Endothelial cell of umbilical vein (primary cell): ENCODE data around the gene R3HDM1. TPM values are rescaled to one million over a fixed set of nuclear protein-coding genes. Genes with fewer than 3 reads are reported as not detected.

Experiments
- BruUV-seq: library from RNA; stranded (reverse); fragments of 400-500 nt; replicated peaks from 2 replicates; lab custom pipeline; 2021; lab: Mats Ljungman, UMichigan
- CTCF ChIA-PET: fragments of 300-600, 350-600 bp; sonication (Branson Sonifier 250); formaldehyde crosslinking; loops from one replicate; lab custom pipeline; 2021; ENCODE audit warnings: antibody characterized with exemption, inconsistent platforms; lab: Charles Lee
- POLR2A ChIA-PET: fragments of 300-600, 350-600 bp; sonication (Branson Sonifier 250); formaldehyde crosslinking; loops from one replicate; lab custom pipeline; 2021; ENCODE audit warnings: antibody characterized with exemption, inconsistent platforms; lab: Charles Lee
- DNase-seq: peaks from one replicate; pipeline ENCODE4 v3.0.0-alpha.2; 2011; ENCODE audit warnings: low read depth, low spot score
- FAIRE-seq: peaks from 2 replicates; lab custom pipeline; 2011; peaks lifted over from hg19 to GRCh38; lab: Jason Lieb, UNC
- H2AFZ ChIP-seq: 2 replicates; pipeline ENCODE4 v1.6.0; 2012; ENCODE audit warnings: low read depth, low read length, control low read depth, inconsistent platforms
- H3K27ac ChIP-seq: 2 replicates; pipeline ENCODE4 v1.5.1; 2011; ENCODE audit warnings: low read depth, mild to moderate bottlenecking, control low read depth, low read length, moderate library complexity; ENCODE audit not compliant: insufficient read depth
- H3K27me3 ChIP-seq, 2 experiments: 2 replicates each; pipeline versions ENCODE4 v1.6.0 to v1.6.1; 2011; ENCODE audit warnings: low read length in 2 of 2, mixed read lengths in 1 of 2; ENCODE audit not compliant: control insufficient read depth in 2 of 2, insufficient read depth in 2 of 2
- H3K36me3 ChIP-seq, 2 experiments: 2 replicates in 1 of 2; 3 replicates in 1 of 2; pipeline ENCODE4 v1.5.1; 2011; ENCODE audit warnings: low read length in 2 of 2, mild to moderate bottlenecking in 1 of 2, moderate library complexity in 1 of 2; ENCODE audit not compliant: control insufficient read depth in 2 of 2, insufficient read depth in 2 of 2; ENCODE audit errors: extremely low read depth in 1 of 2
- H3K4me1 ChIP-seq: 3 replicates; pipeline ENCODE4 v1.5.1; 2011; ENCODE audit warnings: mild to moderate bottlenecking, low read length; ENCODE audit not compliant: control insufficient read depth, insufficient read depth; ENCODE audit errors: extremely low read depth
- H3K4me2 ChIP-seq: 2 replicates; pipeline ENCODE4 v1.6.1; 2011; ENCODE audit warnings: low read length, control low read depth, mixed read lengths; ENCODE audit not compliant: insufficient read depth
- H3K4me3 ChIP-seq, 3 experiments: fragments of 200-600 bp in 1 of 3; sonication (generic), shearing (Covaris generic) in 1 of 3; replicated peaks in 1 of 3; 2 replicates each; pipeline ENCODE4 v1.5.1; 2011 to 2016; ENCODE audit warnings: control low read depth in 3 of 3, low read length in 3 of 3, mild to moderate bottlenecking in 2 of 3, inconsistent platforms in 1 of 3, low read depth in 1 of 3, moderate library complexity in 1 of 3; ENCODE audit not compliant: insufficient read depth in 1 of 3
- H3K79me2 ChIP-seq: 2 replicates; pipeline ENCODE4 v1.6.0; 2012; ENCODE audit warnings: low read length, inconsistent platforms; ENCODE audit not compliant: control insufficient read depth, insufficient read depth
- H3K9ac ChIP-seq: replicated peaks from 2 replicates; pipeline ENCODE3; 2011; ENCODE audit warnings: low read length, control low read depth; ENCODE audit not compliant: insufficient read depth; ENCODE audit errors: extremely low read depth
- H3K9me1 ChIP-seq: replicated peaks from 3 replicates; pipeline ENCODE4 v1.6.0; 2011; ENCODE audit warnings: mild to moderate bottlenecking, low read length; ENCODE audit not compliant: control insufficient read depth, insufficient read depth; ENCODE audit errors: extremely low read depth
- H3K9me3 ChIP-seq: replicated peaks from 2 replicates; pipeline ENCODE4 v1.5.1; 2012; ENCODE audit warnings: low read length, inconsistent platforms; ENCODE audit not compliant: control insufficient read depth, insufficient read depth
- H4K20me1 ChIP-seq: replicated peaks from 2 replicates; pipeline ENCODE3; 2011; ENCODE audit warnings: mild to moderate bottlenecking, low read length; ENCODE audit not compliant: control insufficient read depth, insufficient read depth; ENCODE audit errors: extremely low read depth
- CTCF ChIP-seq, 2 donors: IDR thresholded peaks; 1 replicate in 1 of 2; 2 replicates in 1 of 2; pipeline ENCODE4 v1.5.1; 2011; ENCODE audit warnings: low read length in 2 of 2, mild to moderate bottlenecking in 2 of 2, moderate library complexity in 2 of 2, control low read depth in 1 of 2, inconsistent platforms in 1 of 2, low read depth in 1 of 2; ENCODE audit not compliant: insufficient read depth in 1 of 2; ENCODE audit errors: extremely low read depth in 1 of 2
- EZH2 ChIP-seq: IDR thresholded peaks from 2 replicates; pipeline ENCODE4 v1.6.1; 2012; ENCODE audit warnings: borderline replicate concordance, low read depth, mild to moderate bottlenecking, moderate library complexity, low read length, inconsistent platforms; ENCODE audit not compliant: severe bottlenecking
- FOS ChIP-seq: IDR thresholded peaks from 2 replicates; pipeline ENCODE4 v1.6.1; 2011; ENCODE audit warnings: mild to moderate bottlenecking, low read length, moderate library complexity, borderline replicate concordance; ENCODE audit not compliant: insufficient read depth
- GATA2 ChIP-seq: IDR thresholded peaks from 2 replicates; pipeline ENCODE4 v1.7.0; 2011; ENCODE audit warnings: low read depth, mild to moderate bottlenecking, moderate library complexity, mixed read lengths, low read length; ENCODE audit not compliant: insufficient read length, insufficient read depth
- JUN ChIP-seq: IDR thresholded peaks from 2 replicates; pipeline ENCODE4 v1.6.1; 2011; ENCODE audit warnings: borderline replicate concordance, low read depth; ENCODE audit not compliant: insufficient read length, insufficient read depth
- MYC ChIP-seq: IDR thresholded peaks from one replicate; pipeline ENCODE4 v1.6.1; 2011; ENCODE audit warnings: mild to moderate bottlenecking, low read depth, low read length
- POLR2A ChIP-seq: IDR thresholded peaks from 2 replicates; pipeline ENCODE4 v1.6.1; 2012; ENCODE audit warnings: low read depth, mild to moderate bottlenecking, control low read depth, low read length
- POLR2AphosphoS5 ChIP-seq: IDR thresholded peaks from 2 replicates; pipeline ENCODE4 v1.6.1; 2012; ENCODE audit warnings: low read depth, mild to moderate bottlenecking, control low read depth, low read length, moderate library complexity; ENCODE audit not compliant: insufficient read depth
- dilution Hi-C: fragments of 300-500 bp; cut with MboI; formaldehyde crosslinking; loops from one replicate; pipeline ENCODE4 v1.15.0; 2019; ENCODE audit warnings: low sequenced_read_pairs; ENCODE audit not compliant: extremely low pct_ligation_motif_present
- intact Hi-C: fragments of 100-400 bp; cut with micrococcal nuclease; formaldehyde crosslinking; loops from one replicate; pipeline ENCODE4 v1.10.0; 2022
- polyA plus RNA-seq, 4 experiments: library from polyadenylated mRNA; depleted of rRNA in 3 of 4; stranded (reverse) in 3 of 4; unstranded in 1 of 4; fragments of >200 nt; gene quantifications; 2 replicates each; pipeline versions ENCODE4 v1.2.1 to v1.2.3, GENCODE V29; 2011 to 2012; ENCODE audit warnings: missing spikeins in 1 of 4
- total RNA-seq: library from RNA; stranded (reverse); gene quantifications from 2 replicates; pipeline ENCODE4 v1.2.3, GENCODE V29; 2021
- TF ChIP-seq, protein P1 (sequence below): IDR thresholded peaks from 2 replicates; pipeline ENCODE4 v1.6.1; 2011; ENCODE audit not compliant: insufficient read depth, insufficient read length

The R3HDM1 gene
- total and polyA plus RNA-seq, 2 donors (not counting 3 experiments of a cell fraction or from before 2014, with no cell fraction given) = 36.6 to 61.8 TPM

DNA sequence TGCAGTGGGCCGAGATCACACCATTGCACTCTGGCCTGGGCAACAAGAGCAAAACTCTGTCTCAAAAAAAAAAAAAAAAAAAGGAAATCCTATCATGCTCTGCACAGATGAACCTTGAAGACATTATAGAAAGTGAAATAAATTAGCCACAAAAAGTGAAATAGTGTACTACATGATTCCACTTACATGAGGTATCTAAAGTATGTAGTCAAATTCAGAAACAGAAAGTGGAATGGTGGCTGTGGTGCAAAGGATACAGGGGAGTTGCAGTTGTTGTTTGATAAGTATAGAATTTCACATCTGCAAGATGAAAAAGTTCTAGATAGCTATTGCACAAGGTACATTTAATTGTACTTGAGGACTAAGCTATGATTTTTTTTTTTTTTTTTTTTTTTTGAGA lies 5.5 kb upstream of the R3HDM1 start:
- FAIRE-seq (no peak), DNase-seq (no peak)
- Histone ChIP-seq H2AFZ (no peak overlapping the region), H3K79me2 (peaks cover 4% of the 10 kb centered on the region), H3K36me3 (no peaks in the 10 kb centered on the region), H3K9ac (no peak overlapping the region), H3K4me3 (no peak overlapping the region), H3K9me3 (no peaks in the 10 kb centered on the region), H4K20me1 (no peaks in the 10 kb centered on the region), H3K4me2 (no peak overlapping the region), H3K4me1 (peaks cover 12% of the 10 kb centered on the region), H3K27ac (no peak overlapping the region), H3K9me1 (no peaks in the 10 kb centered on the region), H3K27me3 (no peaks in the 10 kb centered on the region)
- ChIA-PET POLR2A (no interaction called here), CTCF (interaction anchor here (0.7 to 1.6 kb wide), 2 partner anchors 184 to 385 kb away, joined by 3 to 4 read pairs; no protein-coding TSS in a partner anchor)
- dilution Hi-C loops = no loop called here
- TF ChIP-seq POLR2AphosphoS5 (no peak), EZH2 (no peak), GATA2 (no peak), POLR2A (no peak), FOS (no peak), CTCF (IDR thresholded peaks at IDR 0.05; ENCODE audit: extremely low read depth in 1 of 2, insufficient read depth in 1 of 2, low read depth in 1 of 2, low read length in 2 of 2) (no peak), MYC (no peak), JUN (no peak)
- TF ChIP-seq, protein P1, sequence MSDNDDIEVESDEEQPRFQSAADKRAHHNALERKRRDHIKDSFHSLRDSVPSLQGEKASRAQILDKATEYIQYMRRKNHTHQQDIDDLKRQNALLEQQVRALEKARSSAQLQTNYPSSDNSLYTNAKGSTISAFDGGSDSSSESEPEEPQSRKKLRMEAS = no peak
- BruUV-seq = no TSS peak
- intact Hi-C loops = no loop called here
